OCI-LY1 (cell line): ENCODE data around the gene NRROS.
A peak's percentile ranks its signal among the peaks of the same experiment; 100 is the strongest.

Source experiments
- H2AFZ ChIP-seq: fragments of 200-600 bp; sonication (generic), shearing (Covaris generic); 2 replicates; pipeline ENCODE4 v1.6.0; 2014; ENCODE audit warnings: antibody characterized with exemption, mild to moderate bottlenecking, low read length
- H3F3A ChIP-seq: fragments of 200-600 bp; sonication (generic), shearing (Covaris generic); 2 replicates; pipeline ENCODE4 v1.6.0; 2014; ENCODE audit warnings: mild to moderate bottlenecking, antibody characterized with exemption, low read length, moderate library complexity; ENCODE audit not compliant: insufficient read depth
- H3K27ac ChIP-seq: fragments of 200-600 bp; sonication (generic); 2 replicates; pipeline ENCODE4 v1.5.1; 2014; ENCODE audit warnings: low read length, mixed run types, mild to moderate bottlenecking, low read depth; ENCODE audit not compliant: poor library complexity, severe bottlenecking
- H3K27me3 ChIP-seq: fragments of 200-600 bp; sonication (generic); 2 replicates; pipeline ENCODE4 v1.6.0; 2014; ENCODE audit warnings: antibody characterized with exemption, mild to moderate bottlenecking, low read length, moderate library complexity; ENCODE audit not compliant: insufficient read depth
- H3K36me3 ChIP-seq: fragments of 200-600 bp; sonication (generic); 2 replicates; pipeline ENCODE4 v1.6.1; 2014; ENCODE audit warnings: mild to moderate bottlenecking, antibody characterized with exemption, low read length, moderate library complexity, mixed read lengths; ENCODE audit not compliant: insufficient read depth
- H3K4me1 ChIP-seq: fragments of 200-600 bp; sonication (generic); 2 replicates; pipeline ENCODE4 v1.5.1; 2014; ENCODE audit warnings: mild to moderate bottlenecking, low read length, moderate library complexity; ENCODE audit not compliant: insufficient read depth, severe bottlenecking
- H3K4me2 ChIP-seq: fragments of 200-600 bp; sonication (generic), shearing (Covaris generic); 2 replicates; pipeline ENCODE4 v1.6.1; 2014; ENCODE audit warnings: low read length
- H3K4me3 ChIP-seq: fragments of 200-600 bp; sonication (generic); 2 replicates; pipeline ENCODE4 v1.5.1; 2014; ENCODE audit warnings: low read length, low read depth, mild to moderate bottlenecking, mixed read lengths; ENCODE audit not compliant: poor library complexity, severe bottlenecking
- H3K79me2 ChIP-seq: fragments of 200-600 bp; shearing (Covaris generic); 2 replicates; pipeline ENCODE4 v1.6.1; 2016; ENCODE audit warnings: mixed run types, low read length, mixed read lengths; ENCODE audit not compliant: insufficient read depth
- H3K9ac ChIP-seq: fragments of 200-600 bp; sonication (generic), shearing (Covaris generic); 2 replicates; pipeline ENCODE4 v1.6.1; 2014; ENCODE audit warnings: mild to moderate bottlenecking, low read length, mixed read lengths
- H3K9me2 ChIP-seq: fragments of 200-600 bp; sonication (generic), shearing (Covaris generic); 2 replicates; pipeline ENCODE4 v1.6.1; 2014; ENCODE audit warnings: low read depth, mild to moderate bottlenecking, low read length, mixed read lengths
- H3K9me3 ChIP-seq: fragments of 200-600 bp; shearing (Covaris generic); 2 replicates; pipeline ENCODE4 v1.6.1; 2014; ENCODE audit warnings: low read length, mixed read lengths
- H4K20me1 ChIP-seq: fragments of 200-600 bp; sonication (generic), shearing (Covaris generic); 2 replicates; pipeline ENCODE4 v1.6.0; 2016; ENCODE audit warnings: mild to moderate bottlenecking, low read length; ENCODE audit not compliant: insufficient read depth
- CTCF ChIP-seq: fragments of 200-600 bp; sonication (generic), shearing (Covaris generic); IDR thresholded peaks from 2 replicates; pipeline ENCODE4 v1.5.1; 2017; ENCODE audit warnings: mild to moderate bottlenecking, antibody characterized with exemption, low read length, moderate library complexity, mixed read lengths
- EZH2 ChIP-seq: fragments of 200-600 bp; sonication (generic), shearing (Covaris generic); IDR thresholded peaks from 2 replicates; pipeline ENCODE4 v1.8.0; 2017; ENCODE audit warnings: borderline replicate concordance, mixed run types, mild to moderate bottlenecking, antibody characterized with exemption, low read length, moderate library complexity, mixed read lengths

Gene NRROS

GRCh38 chr3:196631682-196632045 lies 7.8 kb upstream of the NRROS start:
- Histone ChIP-seq H3K4me3 (peak overlapping the region; percentile 67), H3K4me1 (peaks cover 18% of the 10 kb centered on the region), H3K27ac (peak overlapping the region; percentile 53), H4K20me1 (no peaks in the 10 kb centered on the region), H3K9ac (peak overlapping the region; percentile 68), H3K9me3 (no peaks in the 10 kb centered on the region), H3K27me3 (no peaks in the 10 kb centered on the region; the same call in 1 of the 2 replicates), H3K36me3 (no peaks in the 10 kb centered on the region), H3K9me2 (no peaks in the 10 kb centered on the region), H2AFZ (no peak overlapping the region), H3K79me2 (no peaks in the 10 kb centered on the region), H3F3A (no peaks in the 10 kb centered on the region), H3K4me2 (peak overlapping the region; percentile 80)
- TF ChIP-seq EZH2: no peak
- no peak for TF ChIP-seq CTCF

DNA sequence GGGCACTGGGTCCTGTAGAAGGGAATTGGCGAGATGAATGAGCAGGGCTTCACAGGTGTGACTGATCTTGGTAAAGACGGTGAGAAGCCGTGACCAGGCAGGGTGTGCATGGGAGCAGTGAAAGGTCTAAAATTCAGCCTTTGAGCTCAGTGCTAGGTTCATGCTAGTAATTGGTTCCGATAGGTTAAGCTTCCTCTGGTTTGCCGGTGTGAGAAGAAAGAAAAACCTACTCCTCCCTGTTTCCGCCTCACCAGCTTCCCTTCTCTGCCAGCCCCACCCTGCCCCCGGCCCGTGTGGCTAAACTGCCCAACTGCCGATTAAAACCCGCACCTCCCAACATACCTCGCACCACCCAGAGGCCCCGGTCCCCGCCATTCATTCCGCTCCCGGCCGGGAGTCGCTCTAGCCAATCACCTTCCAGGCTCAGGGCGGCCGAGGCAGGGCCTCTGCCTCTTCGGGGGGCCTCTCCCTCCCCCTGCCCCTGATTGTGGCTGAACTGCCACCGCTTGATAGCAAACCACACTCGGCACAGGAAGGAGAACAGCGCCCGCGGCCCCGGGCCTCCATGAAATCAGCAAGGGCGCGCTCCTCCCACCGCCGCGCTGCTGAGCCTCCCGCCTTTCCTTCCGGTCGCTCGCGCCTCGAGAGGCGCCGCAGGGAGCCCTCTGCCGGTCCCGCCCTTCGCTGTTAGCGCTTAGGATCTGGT lies 7.3 kb upstream of the NRROS start:
- Histone ChIP-seq H3K4me1 (peaks cover 18% of the 10 kb centered on the region), H3K9me2 (no peaks in the 10 kb centered on the region)
- TF ChIP-seq EZH2 (no peak), CTCF (peak; percentile 32; the same call in 1 of the 2 replicates)

GRCh38 chr3:196633555-196634151 lies 5.8 kb upstream of the NRROS start:
- H3K36me3 ChIP-seq: no peaks in the 10 kb centered on the region
- H3K27ac ChIP-seq: no peak overlapping the region
- no peak overlapping the region for H3K4me3 ChIP-seq
- peaks cover 18% of the 10 kb centered on the region for H3K4me1 ChIP-seq
- H4K20me1 ChIP-seq: no peaks in the 10 kb centered on the region
- H3K4me2 ChIP-seq: no peak overlapping the region
- no peak overlapping the region for H3K9ac ChIP-seq
- no peaks in the 10 kb centered on the region for H3K9me3 ChIP-seq
- no peaks in the 10 kb centered on the region; the same call in 1 of the 2 replicates for H3K27me3 ChIP-seq
- no peaks in the 10 kb centered on the region for H3F3A ChIP-seq
- H2AFZ ChIP-seq: no peak overlapping the region
- no peaks in the 10 kb centered on the region for H3K79me2 ChIP-seq
- TF ChIP-seq EZH2 (no peak), CTCF (no peak)
- no peaks in the 10 kb centered on the region for H3K9me2 ChIP-seq

More for the DNA sequence above, 7.3 kb upstream of the NRROS start:
- peak overlapping the region; percentile 80 for H3K4me2 ChIP-seq
- H3K79me2 ChIP-seq: no peaks in the 10 kb centered on the region
- no peaks in the 10 kb centered on the region for H4K20me1 ChIP-seq
- H2AFZ ChIP-seq: peak overlapping the region; percentile 10
- H3K27ac ChIP-seq: peak overlapping the region; percentile 53
- peak overlapping the region; percentile 68 for H3K9ac ChIP-seq
- H3K36me3 ChIP-seq: no peaks in the 10 kb centered on the region
- H3K9me3 ChIP-seq: no peaks in the 10 kb centered on the region
- peak overlapping the region; percentile 67 for H3K4me3 ChIP-seq
- H3K27me3 ChIP-seq: no peaks in the 10 kb centered on the region; the same call in 1 of the 2 replicates
- H3F3A ChIP-seq: no peaks in the 10 kb centered on the region
